Forelimb muscle (tissue), 1 donor: ENCODE data around the gene CCR8. TPM values are rescaled to one million over a fixed set of nuclear protein-coding genes. Genes with fewer than 3 reads are reported as not detected.

Experiments
- DNase-seq: peaks from one replicate; pipeline ENCODE4 v3.0.0-alpha.2; 2013; ENCODE audit warnings: low read depth
- polyA plus RNA-seq: library from polyadenylated mRNA; unstranded; fragments of 120-200 nt; gene quantifications from one replicate; pipeline ENCODE4 v1.2.1, GENCODE V29; 2013; ENCODE audit not compliant: insufficient read length

CCR8 gene
- polyA plus RNA-seq = not detected

DNA sequence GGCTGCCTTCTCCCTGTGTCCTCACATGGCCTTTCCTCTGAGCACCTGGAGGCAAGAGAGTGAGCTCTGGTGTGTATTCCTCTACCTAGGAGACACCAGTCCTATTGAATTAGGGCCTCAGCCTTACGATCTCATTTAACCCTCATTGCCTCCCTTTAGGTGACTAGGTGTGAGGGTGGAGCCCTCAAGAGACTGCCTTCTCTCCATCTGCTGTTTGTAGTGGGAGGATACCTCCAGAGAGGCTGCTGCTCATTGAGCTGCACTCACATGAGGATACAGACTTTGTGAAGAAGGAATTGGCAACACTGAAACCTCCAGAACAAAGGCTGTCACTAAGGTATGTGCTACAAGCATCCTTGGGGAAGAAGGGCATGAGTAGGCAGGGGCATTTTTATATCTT is at the start of gene CCR8:
CCR8 (plus strand) TSS at position 217 of the 400 bp plus-strand sequence. CDS start 2,623 bp downstream, outside the sequence.
- no peak for DNase-seq

DNA sequence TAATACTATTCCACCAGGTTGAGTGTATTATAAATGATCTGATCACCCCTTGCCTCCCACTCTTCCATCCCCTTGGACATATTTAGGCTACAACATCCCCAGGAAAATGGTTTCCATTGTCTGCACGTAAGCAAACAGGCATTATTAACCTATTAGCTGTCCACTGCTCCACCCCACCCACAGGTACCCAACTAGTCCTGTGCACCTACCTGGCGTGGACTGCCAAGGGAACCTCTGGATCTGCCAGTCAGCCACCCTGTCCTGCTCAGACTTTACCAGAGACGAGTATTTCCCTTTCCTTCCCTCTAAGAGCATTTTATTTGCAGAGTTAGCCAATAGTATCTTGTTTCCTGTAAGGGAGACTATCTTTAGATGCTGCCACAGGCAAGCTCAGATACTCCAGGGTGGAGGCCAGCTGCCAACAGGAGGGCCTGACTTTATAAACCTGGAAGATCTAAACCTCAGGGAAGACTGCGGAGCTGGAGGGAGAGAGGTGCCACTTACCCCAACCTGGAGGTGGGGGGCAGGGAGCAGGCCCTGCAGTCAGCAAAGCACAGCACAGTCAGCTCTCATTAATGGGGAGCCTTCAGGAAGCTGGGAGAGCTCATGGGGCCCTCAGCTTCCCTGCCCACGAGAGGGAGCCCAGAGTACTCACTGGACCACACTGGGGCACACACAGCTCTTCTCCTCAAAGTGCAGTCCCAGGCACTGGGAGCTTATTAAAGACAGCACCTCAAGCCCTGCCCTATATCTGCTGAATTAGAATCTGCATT is 49.6 kb upstream of the CCR8 start, which contains the start of gene CX3CR1:
CX3CR1 (minus strand) TSS at position 292 of the 773 bp plus-strand sequence. CDS start 13,527 bp downstream, outside the sequence.
- no peak for DNase-seq

GRCh38 chr3:39280571-39280970 is 48.9 kb upstream of the CCR8 start:
- DNase-seq = no peak

DNA sequence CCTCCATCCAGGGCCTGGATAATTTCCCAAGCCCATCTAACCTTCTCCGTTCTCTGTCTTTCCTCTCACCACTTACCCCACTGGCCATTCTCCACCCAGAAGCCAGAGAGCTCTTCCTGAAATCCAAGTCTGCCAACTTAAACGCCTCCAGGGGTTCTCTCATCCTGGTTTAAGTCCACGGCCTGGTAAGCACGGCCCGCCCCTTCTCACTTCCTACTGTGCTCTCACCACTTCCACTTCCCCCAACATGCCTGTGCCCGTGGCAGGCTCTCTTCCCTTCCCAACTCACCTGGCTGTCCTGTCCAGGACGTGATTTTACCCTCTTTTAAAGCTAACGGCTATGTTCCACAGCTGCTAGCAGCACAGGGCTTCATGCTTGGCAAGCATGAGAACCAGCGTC is 48.0 kb upstream of the CCR8 start:
- no peak for DNase-seq

DNA sequence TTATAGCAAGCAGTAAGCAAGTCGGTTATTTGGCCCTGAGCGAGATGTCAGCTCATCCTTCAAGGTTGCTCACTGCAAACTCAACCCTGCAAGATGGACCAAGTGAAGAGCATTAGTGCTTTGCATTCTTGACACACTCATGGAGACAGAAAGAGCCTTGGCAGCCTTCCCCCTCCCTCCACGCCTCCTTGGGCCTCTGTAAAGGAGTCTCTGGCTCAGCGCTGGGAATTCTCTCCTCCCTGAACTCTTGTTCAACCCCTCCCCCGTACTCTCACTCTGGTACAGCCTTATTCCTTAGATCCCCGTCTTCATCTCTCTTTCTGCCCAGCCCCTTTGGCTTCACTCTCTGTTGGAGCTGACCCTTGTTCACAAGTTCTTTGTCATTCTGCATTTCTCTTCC is 47.5 kb upstream of the CCR8 start:
- no peak for DNase-seq

- no peak for DNase-seq
These were observed 45.0 kb upstream of the CCR8 start for GRCh38 chr3:39284457-39284881.

DNA sequence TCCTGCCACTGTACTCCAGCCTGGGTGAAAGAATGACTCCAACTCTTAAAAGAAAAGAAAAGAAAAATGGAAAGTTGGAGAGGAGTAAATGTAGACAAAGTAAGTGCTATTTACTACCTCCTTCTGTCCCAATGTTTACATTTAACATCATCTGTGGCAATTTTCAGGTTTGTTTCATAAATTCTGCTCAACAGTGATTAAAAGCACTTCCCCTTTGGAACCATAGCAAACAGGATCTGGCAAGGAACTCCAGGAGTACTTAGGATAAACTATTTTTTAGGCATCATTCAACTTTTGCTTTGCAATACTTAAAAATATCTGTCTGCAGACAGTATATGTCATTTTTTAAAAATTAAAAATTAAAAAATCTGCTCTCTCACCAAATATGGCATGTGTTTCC is 44.2 kb upstream of the CCR8 start:
- DNase-seq = no peak

DNA sequence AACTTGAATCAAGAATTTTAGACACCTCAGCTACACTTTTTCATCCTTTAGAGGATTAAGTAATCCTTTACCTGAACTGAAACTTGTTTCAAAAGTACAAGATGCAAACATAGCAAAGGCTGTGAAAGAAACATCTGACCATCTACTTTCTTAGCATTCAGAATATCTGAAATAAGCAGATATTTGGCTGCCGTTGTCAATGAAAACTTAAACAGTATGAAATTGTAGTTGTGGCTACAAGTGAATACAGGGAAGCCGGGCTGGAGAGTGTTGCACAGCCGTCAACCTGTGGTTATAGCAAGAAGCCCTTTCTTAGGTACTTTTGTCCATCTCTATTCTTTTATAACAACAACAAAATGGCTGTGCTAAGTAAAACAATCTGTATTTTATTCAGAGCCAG is 42.7 kb upstream of the CCR8 start:
- no peak for DNase-seq

- no peak for DNase-seq
These were observed 42.0 kb upstream of the CCR8 start for GRCh38 chr3:39287216-39288164.

- DNase-seq = no peak
These were observed 41.2 kb upstream of the CCR8 start for GRCh38 chr3:39288300-39288808.

GRCh38 chr3:39289107-39289506 is 40.4 kb upstream of the CCR8 start:
- no peak for DNase-seq

DNA sequence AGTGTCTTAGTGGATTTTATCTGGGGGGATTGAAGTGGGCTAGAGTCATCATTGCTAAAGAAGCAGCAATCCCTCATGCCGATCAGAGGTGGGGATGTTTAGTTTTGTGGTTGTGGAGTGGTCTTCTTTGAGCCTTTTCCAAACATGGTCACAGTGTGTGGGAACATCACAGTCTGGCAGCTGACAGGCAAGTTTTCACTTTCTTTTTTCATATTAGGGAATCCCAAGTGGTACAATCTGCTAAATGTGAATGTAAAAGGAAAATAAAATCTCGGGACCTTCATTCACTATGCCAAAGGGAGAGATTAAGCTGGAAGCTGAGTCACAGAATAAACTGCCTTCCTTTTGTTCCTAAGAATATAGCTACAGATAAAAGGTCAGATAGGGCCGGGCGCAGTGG is 39.3 kb upstream of the CCR8 start:
- no peak for DNase-seq

GRCh38 chr3:39291903-39292329 is 37.6 kb upstream of the CCR8 start:
- DNase-seq = no peak

GRCh38 chr3:39292961-39293360 is 36.5 kb upstream of the CCR8 start:
- no peak for DNase-seq

- no peak for DNase-seq
These were observed 34.9 kb upstream of the CCR8 start for GRCh38 chr3:39294446-39295183.

DNA sequence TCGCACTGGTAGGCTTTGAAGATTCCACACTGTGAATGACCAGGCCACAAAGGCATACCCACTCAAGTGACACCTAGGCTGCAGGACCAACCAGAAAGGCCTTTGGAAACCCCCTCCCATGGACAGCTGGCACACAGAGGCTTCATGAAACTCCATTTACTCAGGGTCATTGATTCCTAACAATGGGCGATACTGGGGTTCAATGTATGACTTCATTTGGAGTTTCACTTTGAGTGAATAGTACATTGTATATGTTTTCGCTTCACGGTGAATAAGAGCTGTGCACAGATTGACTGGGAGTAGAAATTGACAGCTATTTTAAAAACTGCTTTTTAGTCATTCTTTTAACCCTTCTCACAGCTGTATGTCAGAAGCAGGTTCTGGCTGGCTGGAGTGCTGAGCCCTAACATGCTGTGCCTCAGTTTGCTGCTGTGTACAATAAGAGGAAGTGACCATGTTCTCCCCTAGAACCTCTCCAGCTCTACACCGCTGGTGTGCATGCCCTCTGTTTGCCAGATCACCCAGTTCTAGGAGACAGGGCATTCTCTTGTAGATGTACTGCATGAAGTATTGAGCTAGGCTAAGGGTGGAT is 34.2 kb upstream of the CCR8 start:
- no peak for DNase-seq

- DNase-seq = no peak
These were observed 33.1 kb upstream of the CCR8 start for GRCh38 chr3:39296197-39297077.

- no peak for DNase-seq
These were observed 30.2 kb upstream of the CCR8 start for GRCh38 chr3:39299279-39299678.

- DNase-seq = no peak
These were observed 27.3 kb upstream of the CCR8 start for GRCh38 chr3:39302178-39302577.

- no peak for DNase-seq
These were observed 16.2 kb upstream of the CCR8 start for GRCh38 chr3:39313289-39313688.
